Smooth muscle cell of the coronary artery (primary cell): Measurements from ENCODE around the gene KLHL29. TPM values are rescaled to one million over a fixed set of nuclear protein-coding genes. Genes with fewer than 3 reads are reported as not detected.

Source experiments
- total RNA-seq: library from RNA; depleted of rRNA; stranded (reverse); fragments of >200 nt; gene quantifications from 2 replicates; pipeline ENCODE4 v1.2.3, GENCODE V29; 2014; ENCODE audit warnings: low replicate concordance

KLHL29 gene
- 1.7 and 2.5 TPM in 2 replicates for total RNA-seq

DNA sequence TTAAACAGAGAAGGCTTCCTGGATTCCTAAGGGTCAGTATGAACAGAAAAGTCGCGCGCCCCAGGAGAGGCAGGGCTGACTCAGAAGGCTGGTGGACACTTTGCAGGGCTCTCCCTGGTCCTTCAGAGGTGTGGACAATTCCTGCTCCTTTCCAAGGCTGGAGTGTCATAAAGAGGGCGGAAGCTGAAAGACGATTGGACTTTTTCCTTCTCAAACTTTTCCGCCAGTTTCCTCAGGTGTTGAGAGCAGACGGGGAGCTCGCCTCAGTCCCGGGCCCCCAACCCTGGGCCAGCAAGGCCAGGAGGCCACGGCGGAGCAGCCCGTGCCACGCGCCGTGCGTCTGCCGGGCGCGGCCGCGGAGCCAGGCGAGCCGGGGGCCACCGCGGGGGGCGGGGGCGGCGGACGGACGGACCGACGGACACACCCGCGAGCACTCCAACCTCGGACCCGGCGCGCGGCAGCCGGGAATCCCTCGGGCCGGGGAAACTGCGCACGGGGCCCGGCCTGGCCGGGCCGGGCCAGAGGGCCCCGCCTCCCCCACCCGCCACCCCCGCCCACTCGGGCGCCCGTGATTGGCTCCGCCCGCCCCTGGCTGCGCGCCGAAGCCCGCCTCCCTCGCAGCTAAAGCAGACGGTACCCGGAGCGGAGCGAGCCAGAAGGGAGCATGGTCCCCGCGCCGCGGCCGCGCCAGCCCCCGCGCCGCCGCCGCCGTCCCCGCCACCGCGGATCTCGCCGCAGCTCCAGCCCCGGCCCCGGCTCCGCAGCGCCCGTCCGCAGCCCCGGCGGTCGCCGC, at the start of gene KLHL29:
Gene KLHL29, plus strand, starts transcription at position 629 of the 793 bp plus-strand sequence. CDS start 177,018 bp downstream, outside the sequence.

